ENCODE data around the gene FOXJ2. TPM values are rescaled to one million over a fixed set of nuclear protein-coding genes. Genes with fewer than 3 reads are reported as not detected.

The FOXJ2 gene
- total RNA-seq, 2 donors from 2014 or later, result 10.8 to 21.2 TPM

DNA sequence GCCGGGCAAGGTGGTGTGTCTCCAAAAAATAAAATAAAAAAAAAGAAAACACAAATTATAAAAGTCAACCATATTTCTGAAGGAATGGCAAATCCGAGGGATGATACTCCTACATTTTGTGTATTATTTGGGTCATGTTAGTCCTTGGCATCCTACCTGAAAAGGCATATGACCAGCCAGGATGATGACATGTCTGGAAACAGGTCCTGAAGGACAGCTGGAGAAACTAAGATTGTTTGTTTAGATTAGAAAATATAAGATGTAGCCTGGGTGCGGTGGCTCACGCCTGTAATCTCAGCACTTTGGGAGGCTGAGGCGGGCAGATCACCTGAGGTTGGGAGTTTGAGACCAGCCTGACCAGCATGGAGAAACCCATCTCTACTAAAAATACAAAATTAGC is 47.6 kb upstream of the FOXJ2 start:
- Histone ChIP-seq H3K27ac (ENCODE audit: low read depth, low read length) (no peak overlapping the region), H3K36me3 (ENCODE audit: control insufficient read depth, insufficient read depth, low read length) (no peaks in the 10 kb centered on the region), H3K9me3 (ENCODE audit: control insufficient read depth, low read length) (no peaks in the 10 kb centered on the region), H3K4me1 (ENCODE audit: control insufficient read depth, insufficient read depth, low read length) (peaks cover under 1% of the 10 kb centered on the region), H3K27me3 (ENCODE audit: control insufficient read depth, insufficient read depth, low read length, poor library complexity, severe bottlenecking) (no peaks in the 10 kb centered on the region), H3K4me3 (ENCODE audit: low read length) (no peak overlapping the region), H3K9ac (ENCODE audit: extremely low read depth, low read length, poor library complexity, severe bottlenecking) (no peak overlapping the region)
- Mint-ChIP-seq H3K4me3 (no peak overlapping the region), H3K4me1 (peaks cover 32% of the 10 kb centered on the region), H3K27me3 (ENCODE audit: insufficient read depth) (no peaks in the 10 kb centered on the region), H3K9me3 (no peaks in the 10 kb centered on the region), H3K27ac (no peak overlapping the region), H3K36me3 (ENCODE audit: low read depth) (no peaks in the 10 kb centered on the region)
- TF ChIP-seq, protein P1, sequence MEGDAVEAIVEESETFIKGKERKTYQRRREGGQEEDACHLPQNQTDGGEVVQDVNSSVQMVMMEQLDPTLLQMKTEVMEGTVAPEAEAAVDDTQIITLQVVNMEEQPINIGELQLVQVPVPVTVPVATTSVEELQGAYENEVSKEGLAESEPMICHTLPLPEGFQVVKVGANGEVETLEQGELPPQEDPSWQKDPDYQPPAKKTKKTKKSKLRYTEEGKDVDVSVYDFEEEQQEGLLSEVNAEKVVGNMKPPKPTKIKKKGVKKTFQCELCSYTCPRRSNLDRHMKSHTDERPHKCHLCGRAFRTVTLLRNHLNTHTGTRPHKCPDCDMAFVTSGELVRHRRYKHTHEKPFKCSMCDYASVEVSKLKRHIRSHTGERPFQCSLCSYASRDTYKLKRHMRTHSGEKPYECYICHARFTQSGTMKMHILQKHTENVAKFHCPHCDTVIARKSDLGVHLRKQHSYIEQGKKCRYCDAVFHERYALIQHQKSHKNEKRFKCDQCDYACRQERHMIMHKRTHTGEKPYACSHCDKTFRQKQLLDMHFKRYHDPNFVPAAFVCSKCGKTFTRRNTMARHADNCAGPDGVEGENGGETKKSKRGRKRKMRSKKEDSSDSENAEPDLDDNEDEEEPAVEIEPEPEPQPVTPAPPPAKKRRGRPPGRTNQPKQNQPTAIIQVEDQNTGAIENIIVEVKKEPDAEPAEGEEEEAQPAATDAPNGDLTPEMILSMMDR (conservative IDR thresholded peaks at IDR 0.05), result no peak
- no peak for DNase-seq
- 99% methylated on average over 5 of the region's 5 CpGs; no CpG with 5 or more reads in 1 of the 2 experiments for WGBS, 2 experiments (ENCODE audit: insufficient coverage in 1 of 2, insufficient read length in 1 of 2)

DNA sequence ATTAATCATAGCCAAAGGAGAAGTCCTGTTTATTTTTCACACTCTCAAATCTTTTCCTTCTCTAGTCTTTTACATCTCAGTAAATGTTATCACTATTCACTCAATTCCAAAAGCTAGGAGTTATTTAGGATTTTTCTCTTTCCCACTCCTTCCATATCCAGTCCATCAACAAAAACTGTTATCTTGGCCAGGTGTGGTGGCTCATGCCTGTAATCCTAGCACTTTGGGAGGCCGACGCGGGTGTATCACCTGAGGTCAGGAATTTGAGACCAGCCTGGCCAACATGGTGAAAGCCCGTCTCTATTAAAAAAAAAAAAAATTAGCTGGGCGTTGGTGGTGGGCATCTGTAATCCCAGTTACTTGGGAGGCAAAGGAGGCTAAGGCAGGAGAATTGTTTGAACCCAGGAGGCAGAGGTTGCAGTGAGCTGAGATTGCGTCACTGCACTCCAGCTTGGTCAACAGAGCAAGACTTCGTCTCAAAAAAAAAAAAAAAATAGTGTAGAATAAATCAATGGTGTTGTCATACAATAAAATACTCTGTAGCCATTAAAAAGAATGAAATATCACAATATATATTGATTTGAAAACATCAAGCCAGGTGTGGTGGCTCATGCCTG is 46.6 kb upstream of the FOXJ2 start:
- WGBS, 2 experiments (ENCODE audit: insufficient coverage in 1 of 2, insufficient read length in 1 of 2), result 96 to 100% methylated on average over 5 to 6 of the region's 7 CpGs
- no peak overlapping the region for H3K4me3 Mint-ChIP-seq
- H3K9me3 ChIP-seq (ENCODE audit: control insufficient read depth, low read length), result no peaks in the 10 kb centered on the region
- DNase-seq, result no peak
- no peaks in the 10 kb centered on the region for H3K27me3 Mint-ChIP-seq (ENCODE audit: insufficient read depth)
- H3K4me3 ChIP-seq (ENCODE audit: low read length), result no peak overlapping the region
- H3K9me3 Mint-ChIP-seq, result no peaks in the 10 kb centered on the region
- H3K36me3 ChIP-seq (ENCODE audit: control insufficient read depth, insufficient read depth, low read length), result no peaks in the 10 kb centered on the region
- H3K36me3 Mint-ChIP-seq (ENCODE audit: low read depth), result no peaks in the 10 kb centered on the region
- H3K4me1 ChIP-seq (ENCODE audit: control insufficient read depth, insufficient read depth, low read length), result peaks cover 4% of the 10 kb centered on the region
- H3K27ac ChIP-seq (ENCODE audit: low read depth, low read length), result no peak overlapping the region
- TF ChIP-seq, protein P1 (conservative IDR thresholded peaks at IDR 0.05), result no peak
- peaks cover 38% of the 10 kb centered on the region for H3K4me1 Mint-ChIP-seq
- H3K9ac ChIP-seq (ENCODE audit: extremely low read depth, low read length, poor library complexity, severe bottlenecking), result no peak overlapping the region
- H3K27ac Mint-ChIP-seq, result no peak overlapping the region
- H3K27me3 ChIP-seq (ENCODE audit: control insufficient read depth, insufficient read depth, low read length, poor library complexity, severe bottlenecking), result no peaks in the 10 kb centered on the region

DNA sequence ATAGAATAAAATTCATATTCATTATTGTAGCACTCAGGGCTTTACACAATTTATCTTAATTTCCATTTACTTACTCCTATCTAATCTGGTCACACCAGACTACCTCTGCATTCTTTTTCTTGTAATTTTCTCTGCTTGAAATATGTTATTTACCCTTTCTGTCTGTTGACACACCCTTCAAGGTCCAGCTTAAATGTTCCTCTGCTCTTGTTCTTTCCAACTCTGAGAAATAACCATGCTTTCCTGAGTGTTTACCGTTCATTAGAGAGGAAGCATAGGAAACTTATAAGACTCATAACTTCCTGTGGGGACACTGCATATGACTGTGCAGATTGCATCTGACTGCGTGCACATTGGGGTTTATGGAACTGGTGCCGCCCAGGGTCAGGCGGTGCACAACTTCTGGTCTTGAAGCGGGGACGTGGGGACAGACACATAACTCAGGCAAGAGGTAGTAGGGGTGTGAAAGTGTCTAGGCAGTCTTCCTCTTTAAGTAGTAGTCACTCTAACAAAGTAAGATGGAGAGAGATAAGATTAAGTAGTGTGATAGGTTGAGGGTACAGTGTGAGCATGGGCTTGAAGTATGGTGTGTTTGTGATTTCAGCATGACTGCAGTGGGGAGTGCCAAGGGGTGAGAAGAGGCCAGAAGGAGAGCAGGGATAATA is 42.6 kb upstream of the FOXJ2 start:
- peaks cover 13% of the 10 kb centered on the region for H3K4me1 ChIP-seq (ENCODE audit: control insufficient read depth, insufficient read depth, low read length)
- Mint-ChIP-seq H3K9me3 (no peaks in the 10 kb centered on the region), H3K27me3 (ENCODE audit: insufficient read depth) (no peaks in the 10 kb centered on the region), H3K4me1 (peaks cover 23% of the 10 kb centered on the region), H3K27ac (peak overlapping the region; percentile 6), H3K4me3 (no peak overlapping the region), H3K36me3 (ENCODE audit: low read depth) (no peaks in the 10 kb centered on the region)
- H3K27ac ChIP-seq (ENCODE audit: low read depth, low read length), result no peak overlapping the region
- WGBS, 2 experiments (ENCODE audit: insufficient coverage in 1 of 2, insufficient read length in 1 of 2), result 80 to 94% methylated on average over 2 to 6 of the region's 6 CpGs
- no peak overlapping the region for H3K9ac ChIP-seq (ENCODE audit: extremely low read depth, low read length, poor library complexity, severe bottlenecking)
- no peaks in the 10 kb centered on the region for H3K9me3 ChIP-seq (ENCODE audit: control insufficient read depth, low read length)
- H3K27me3 ChIP-seq (ENCODE audit: control insufficient read depth, insufficient read depth, low read length, poor library complexity, severe bottlenecking), result no peaks in the 10 kb centered on the region
- no peak for DNase-seq
- TF ChIP-seq, protein P1 (conservative IDR thresholded peaks at IDR 0.05), result no peak
- H3K4me3 ChIP-seq (ENCODE audit: low read length), result no peak overlapping the region
- no peaks in the 10 kb centered on the region for H3K36me3 ChIP-seq (ENCODE audit: control insufficient read depth, insufficient read depth, low read length)

Data from endodermal cell (in vitro differentiated cells).